Astrocyte of the spinal cord (primary cell): ENCODE results near the gene TMEM100.

Experiments used
- DNase-seq: peaks from one replicate; pipeline ENCODE4 v3.0.0; 2011; ENCODE audit warnings: low read depth, low spot score
- H3K4me3 ChIP-seq: 2 replicates; pipeline ENCODE4 v1.5.1; 2011; ENCODE audit warnings: low read depth, mild to moderate bottlenecking, low read length, moderate library complexity
- CTCF ChIP-seq: IDR thresholded peaks from 2 replicates; pipeline ENCODE4 v1.5.1; 2012; ENCODE audit warnings: low read depth, mild to moderate bottlenecking, low read length, inconsistent platforms
- in situ Hi-C: cut with HindIII; loops from 2 replicates; pipeline ENCODE4 v1.10.0; 2017; ENCODE audit warnings: low sequenced_read_pairs

The TMEM100 gene

GRCh38 chr17:55691666-55692065, 31.0 kb downstream of the TMEM100 start:
- no peak for TF ChIP-seq CTCF
- in situ Hi-C loops, result no loop called here
- no peak overlapping the region for H3K4me3 ChIP-seq
- no peak for DNase-seq

- TF ChIP-seq CTCF, result no peak
- H3K4me3 ChIP-seq, result no peak overlapping the region
- in situ Hi-C loops, result no loop called here
- DNase-seq, result no peak
Observed at GRCh38 chr17:55690105-55690508, 32.6 kb downstream of the TMEM100 start.

GRCh38 chr17:55689672-55690071, 33.0 kb downstream of the TMEM100 start:
- TF ChIP-seq CTCF, result no peak
- DNase-seq, result no peak
- in situ Hi-C loops, result no loop called here
- H3K4me3 ChIP-seq, result no peak overlapping the region

- no peak for TF ChIP-seq CTCF
- in situ Hi-C loops, result no loop called here
- DNase-seq, result no peak
- H3K4me3 ChIP-seq, result no peak overlapping the region
Observed at GRCh38 chr17:55688057-55688456, 34.6 kb downstream of the TMEM100 start.

- no peak overlapping the region for H3K4me3 ChIP-seq
- in situ Hi-C loops, result no loop called here
- TF ChIP-seq CTCF, result no peak
- DNase-seq, result no peak
Observed at GRCh38 chr17:55687037-55687436, 35.6 kb downstream of the TMEM100 start.

GRCh38 chr17:55683550-55684315, 38.9 kb downstream of the TMEM100 start:
- DNase-seq, result no peak
- H3K4me3 ChIP-seq, result no peak overlapping the region
- TF ChIP-seq CTCF, result no peak
- in situ Hi-C loops, result no loop called here
